Left renal cortex interstitium (tissue), 4 donors: ENCODE measurements around the gene LEUTX. TPM values are rescaled to one million over a fixed set of nuclear protein-coding genes. Genes with fewer than 3 reads are reported as not detected.
"Not testable (repeated sequence)": the region's sequence is repeated elsewhere in the genome, so short reads cannot be mapped to it uniquely, and the experiment has no call there.

ENCODE experiments used
- DNase-seq, 4 donors: peaks; one replicate each; pipeline ENCODE4 v3.0.0-alpha.2; 2013; ENCODE audit warnings: low read depth in 4 of 4, low spot score in 2 of 4, missing footprints in 1 of 4
- polyA plus RNA-seq, 4 donors: library from polyadenylated mRNA; unstranded; fragments of 120-200 nt; gene quantifications; one replicate each; pipeline ENCODE4 v1.2.1, GENCODE V29; 2013; ENCODE audit not compliant: insufficient read length in 4 of 4

The LEUTX gene
- polyA plus RNA-seq = not detected

GRCh38 chr19:39778763-39779162 lies at the start of gene LEUTX:
Gene LEUTX, plus strand, starts transcription at chr19:39778854. Its CDS starts 67 bp downstream, at chr19:39778921.
- DNase-seq = no peak

- DNase-seq = no peak
Observed at GRCh38 chr19:39729594-39729993, 49.1 kb upstream of the LEUTX start.

- no peak for DNase-seq
Observed at GRCh38 chr19:39731685-39732084, 47.0 kb upstream of the LEUTX start.

GRCh38 chr19:39733841-39734240 lies 44.8 kb upstream of the LEUTX start:
- DNase-seq = no peak

- DNase-seq = no peak
Observed at GRCh38 chr19:39735688-39736087, 43.0 kb upstream of the LEUTX start.

GRCh38 chr19:39736088-39736487 lies 42.6 kb upstream of the LEUTX start:
- no peak for DNase-seq

GRCh38 chr19:39737351-39737750 lies 41.3 kb upstream of the LEUTX start:
- DNase-seq = no peak

GRCh38 chr19:39737891-39738290 lies 40.8 kb upstream of the LEUTX start, which contains the start of gene CLC:
Gene CLC, minus strand, starts transcription at chr19:39738029. Its CDS starts 77 bp downstream, at chr19:39737952.
- DNase-seq = no peak

GRCh38 chr19:39738814-39739213 lies 39.8 kb upstream of the LEUTX start:
- DNase-seq = no peak

- DNase-seq = no peak
Observed at GRCh38 chr19:39740395-39740794, 38.3 kb upstream of the LEUTX start.

- no peak for DNase-seq
Observed at GRCh38 chr19:39745643-39746042, 33.0 kb upstream of the LEUTX start.

GRCh38 chr19:39746836-39747529 lies 31.7 kb upstream of the LEUTX start:
- no peak for DNase-seq

GRCh38 chr19:39749981-39750380 lies 28.7 kb upstream of the LEUTX start:
- DNase-seq = no peak

GRCh38 chr19:39752390-39752789 lies 26.3 kb upstream of the LEUTX start:
- DNase-seq = no peak

- DNase-seq = no peak
Observed at GRCh38 chr19:39752795-39753194, 25.9 kb upstream of the LEUTX start.

- no peak for DNase-seq
Observed at GRCh38 chr19:39754544-39754943, 24.1 kb upstream of the LEUTX start.

- no peak for DNase-seq
Observed at GRCh38 chr19:39754971-39755370, 23.7 kb upstream of the LEUTX start.

GRCh38 chr19:39759457-39760184 lies 19.0 kb upstream of the LEUTX start:
- DNase-seq = no peak

- DNase-seq = not testable (repeated sequence)
Observed at GRCh38 chr19:39761851-39762250, 16.8 kb upstream of the LEUTX start.

- peak in 1 of 4 donors; percentile 25 for DNase-seq
Observed at GRCh38 chr19:39765091-39766076, 13.3 kb upstream of the LEUTX start.

- no peak for DNase-seq
Observed at GRCh38 chr19:39768334-39768733, 10.3 kb upstream of the LEUTX start.
